RPMI7951 (cell line): ENCODE data around the gene MAML3. TPM values are rescaled to one million over a fixed set of nuclear protein-coding genes. Genes with fewer than 3 reads are reported as not detected.
A peak's percentile ranks its signal among the peaks of the same experiment; 100 is the strongest.

ENCODE experiments used
- DNase-seq: peaks from one replicate; pipeline ENCODE4 v3.0.0-alpha.2; 2012; ENCODE audit warnings: low read depth
- total RNA-seq: library from RNA; depleted of rRNA; stranded (reverse); fragments of >200 nt; shearing (Covaris generic); gene quantifications from 2 replicates; pipeline ENCODE4 v1.2.3, GENCODE V29; 2014

MAML3 gene
- total RNA-seq, 1 experiment from 2014 or later, result 3.2 TPM

DNA sequence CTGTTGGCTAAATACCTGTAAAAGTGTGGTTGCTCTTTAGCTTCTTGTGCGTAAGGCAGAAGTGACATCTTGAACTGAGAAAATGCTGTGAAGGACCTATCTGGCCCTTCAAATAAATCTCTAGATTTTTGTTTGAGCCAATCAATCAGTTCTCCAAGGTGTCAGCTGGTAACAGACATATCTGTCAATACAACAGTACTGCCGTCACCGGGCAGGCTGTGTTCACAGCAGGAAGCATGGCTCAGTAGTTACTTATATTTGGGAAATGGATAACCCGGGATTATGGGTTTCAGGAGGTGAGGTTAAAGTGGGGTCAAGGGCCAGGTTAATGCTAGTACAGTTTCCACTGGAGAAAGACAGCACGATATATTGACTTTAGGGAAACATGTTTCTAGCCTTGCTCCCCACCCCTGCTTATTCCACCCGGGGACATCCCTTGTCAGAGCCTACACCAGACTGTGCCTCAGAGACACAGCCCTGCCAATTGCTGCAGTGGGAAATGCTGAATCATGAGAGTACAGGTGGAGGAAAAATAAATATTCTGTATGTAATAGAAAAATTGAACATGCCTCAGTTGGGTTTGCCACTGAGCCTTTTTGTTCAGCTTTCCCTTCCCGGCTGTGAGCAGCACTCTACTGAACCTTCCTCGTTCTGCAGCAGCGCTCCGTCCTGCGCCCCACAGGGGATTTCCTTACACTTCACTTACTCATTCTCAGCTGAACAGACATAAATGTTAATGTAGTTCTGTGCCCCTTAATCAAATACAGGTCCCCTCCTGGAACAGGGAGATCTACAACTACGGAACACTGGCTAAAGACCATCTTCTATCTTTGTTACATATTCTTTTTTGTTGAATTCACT, 367.3 kb downstream of the MAML3 start:
- DNase-seq, result no peak

DNA sequence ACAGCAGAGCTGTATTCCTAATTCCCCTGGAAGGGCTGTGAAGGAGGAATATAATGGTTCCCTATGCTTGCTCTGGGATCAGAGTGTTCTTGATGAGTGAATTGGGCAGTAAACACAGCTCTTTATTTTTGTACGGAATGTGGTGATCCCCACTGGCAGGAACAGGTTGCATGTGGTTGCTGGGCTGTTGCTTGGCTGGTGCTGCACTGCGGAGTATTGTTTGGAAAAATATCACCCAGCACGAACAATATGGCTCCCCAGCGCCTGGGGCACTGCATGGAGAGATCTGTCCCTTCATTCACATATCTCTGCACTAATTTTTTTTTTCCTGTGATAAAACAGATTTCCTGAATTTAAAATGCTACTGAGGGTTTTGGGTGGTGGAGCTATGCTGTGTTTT, 368.6 kb downstream of the MAML3 start:
- DNase-seq, result no peak

DNA sequence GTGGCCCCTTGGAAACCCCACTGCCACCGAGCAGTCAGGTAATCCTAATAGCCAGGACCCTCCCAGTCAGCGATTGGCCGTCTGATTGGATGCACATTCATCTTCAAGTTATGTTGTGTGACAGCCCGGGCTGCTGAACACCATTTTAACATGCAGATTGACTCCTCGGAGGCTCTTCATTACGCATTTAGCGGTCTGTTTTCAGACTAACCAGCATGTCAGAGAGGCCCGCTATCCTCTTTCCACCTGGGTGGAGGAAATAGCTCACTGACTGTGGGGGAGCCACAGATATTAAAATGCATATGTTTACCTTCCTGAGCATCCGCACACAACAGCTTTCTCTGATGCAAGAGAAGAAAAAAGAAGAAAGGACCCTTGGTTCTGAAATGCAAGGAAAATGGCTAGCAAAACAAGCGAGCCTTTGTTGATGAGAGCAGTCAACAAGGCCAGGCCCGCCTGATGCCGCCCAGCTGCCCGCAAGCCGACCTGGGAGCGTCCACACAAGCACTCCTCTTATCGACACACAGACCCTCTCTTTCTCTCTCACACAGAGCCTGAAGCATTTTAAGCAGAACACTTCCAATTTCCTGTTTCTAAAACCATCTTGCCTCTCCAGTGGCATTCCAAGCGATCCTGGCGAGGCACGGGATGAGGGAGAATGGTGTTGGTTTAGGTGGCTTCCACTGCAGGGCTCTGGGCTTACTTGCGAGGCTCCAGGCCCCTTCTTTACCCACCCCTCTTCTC, 370.1 kb downstream of the MAML3 start:
- DNase-seq, result peak; percentile 59

DNA sequence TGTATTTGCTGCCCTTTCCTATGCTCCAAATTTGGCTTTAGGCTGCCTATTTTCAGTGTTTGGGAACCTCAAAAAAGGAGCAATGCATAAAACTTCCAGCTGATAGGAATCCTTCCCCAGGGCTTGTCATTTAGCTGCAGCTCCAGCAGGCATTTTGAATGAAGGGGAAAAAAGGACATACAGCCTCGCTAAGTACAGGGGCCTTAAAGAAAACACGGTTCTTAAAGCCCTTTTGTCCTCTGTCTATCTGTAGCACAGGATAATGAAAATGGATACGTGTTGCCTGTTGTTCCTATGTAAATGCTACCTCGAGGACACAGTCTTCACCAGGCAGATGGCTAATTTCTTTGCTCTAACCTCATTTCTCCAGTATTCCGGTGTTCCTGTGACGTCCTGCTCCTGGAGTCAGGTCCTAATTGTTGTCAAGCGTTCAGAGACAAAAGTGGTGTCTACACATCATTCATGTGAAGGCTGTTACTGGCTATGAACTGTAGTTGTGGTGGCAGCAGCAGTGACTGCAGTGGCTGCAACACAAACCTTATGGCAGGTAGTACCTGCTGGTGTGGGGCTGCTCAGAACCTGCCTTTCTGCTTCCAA, 371.0 kb downstream of the MAML3 start:
- DNase-seq, result no peak

DNA sequence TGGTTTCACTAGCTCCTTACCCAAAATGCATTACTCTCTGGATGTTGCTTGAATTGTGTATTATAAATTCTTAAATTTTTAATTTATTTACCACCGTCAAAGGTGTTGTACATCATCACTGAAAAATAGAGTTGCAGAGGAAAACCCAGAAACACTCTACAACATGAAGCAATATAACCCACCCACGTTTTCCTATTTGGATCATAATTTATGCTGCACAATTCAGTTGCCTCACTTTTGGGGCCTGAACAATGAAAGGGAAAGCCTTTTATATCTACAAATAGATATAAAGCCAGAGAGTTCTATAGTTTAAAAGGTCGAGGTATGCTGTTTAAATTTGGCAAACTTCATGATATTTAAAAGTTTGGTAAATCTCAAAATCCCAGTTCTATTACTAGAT, 372.9 kb downstream of the MAML3 start:
- DNase-seq, result no peak

DNA sequence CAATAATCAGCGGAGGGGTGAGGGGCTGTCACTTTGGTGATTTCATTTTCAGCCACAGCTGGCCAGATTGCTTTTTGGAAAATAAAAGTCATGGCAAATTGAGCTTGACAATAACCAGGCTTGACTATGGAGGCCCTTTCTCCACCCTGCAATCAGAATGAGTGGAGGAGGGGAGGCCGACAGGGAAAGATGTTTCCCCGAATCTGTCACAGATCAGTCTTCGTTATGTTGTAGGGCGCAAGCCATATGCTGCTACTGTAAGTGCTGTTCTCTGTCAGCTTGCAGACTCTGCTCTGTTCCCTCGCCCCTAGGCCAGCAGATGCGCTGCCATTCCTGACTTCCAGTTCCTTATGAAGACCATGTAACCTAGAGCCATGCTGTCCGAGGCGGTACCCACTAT, 374.3 kb downstream of the MAML3 start:
- no peak for DNase-seq

DNA sequence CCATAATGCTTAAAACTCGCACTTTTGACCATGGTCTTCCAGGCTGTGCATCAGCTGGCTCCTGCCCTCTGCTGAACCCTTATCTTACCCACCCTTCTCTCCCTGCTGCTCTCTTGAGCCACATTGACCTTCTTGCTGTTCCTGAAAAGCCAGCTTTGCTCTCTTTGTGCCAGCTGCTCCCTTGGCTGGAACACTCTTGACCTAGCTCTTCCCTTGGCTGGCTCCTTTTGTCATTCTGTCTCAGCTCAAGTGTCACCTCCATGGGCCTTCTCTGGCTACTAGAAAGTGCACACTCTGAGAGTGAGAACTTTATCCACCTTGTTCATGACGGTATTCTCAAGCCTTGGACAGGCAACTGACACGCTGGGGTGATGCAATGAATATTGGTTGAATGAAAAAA, 376.2 kb downstream of the MAML3 start:
- no peak for DNase-seq

DNA sequence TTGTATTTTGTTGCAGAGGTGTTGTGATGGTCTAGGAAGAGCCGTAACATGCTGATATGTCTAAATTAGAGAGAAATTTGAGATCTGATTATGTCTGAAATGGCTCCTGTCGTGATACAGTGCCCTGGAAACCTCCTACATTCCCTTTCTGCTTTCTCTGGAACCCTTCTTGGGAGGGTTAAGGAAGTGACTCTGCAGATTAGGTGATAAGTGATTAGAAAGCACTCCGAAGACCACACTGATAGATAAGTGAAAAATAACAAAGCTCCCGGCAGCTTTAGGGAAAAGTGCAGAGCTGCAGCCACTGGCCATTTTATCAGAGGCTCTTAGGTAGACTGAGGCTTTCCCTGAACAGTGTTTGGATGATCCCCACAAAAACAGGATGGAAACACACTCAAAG, 377.7 kb downstream of the MAML3 start:
- DNase-seq, result no peak

DNA sequence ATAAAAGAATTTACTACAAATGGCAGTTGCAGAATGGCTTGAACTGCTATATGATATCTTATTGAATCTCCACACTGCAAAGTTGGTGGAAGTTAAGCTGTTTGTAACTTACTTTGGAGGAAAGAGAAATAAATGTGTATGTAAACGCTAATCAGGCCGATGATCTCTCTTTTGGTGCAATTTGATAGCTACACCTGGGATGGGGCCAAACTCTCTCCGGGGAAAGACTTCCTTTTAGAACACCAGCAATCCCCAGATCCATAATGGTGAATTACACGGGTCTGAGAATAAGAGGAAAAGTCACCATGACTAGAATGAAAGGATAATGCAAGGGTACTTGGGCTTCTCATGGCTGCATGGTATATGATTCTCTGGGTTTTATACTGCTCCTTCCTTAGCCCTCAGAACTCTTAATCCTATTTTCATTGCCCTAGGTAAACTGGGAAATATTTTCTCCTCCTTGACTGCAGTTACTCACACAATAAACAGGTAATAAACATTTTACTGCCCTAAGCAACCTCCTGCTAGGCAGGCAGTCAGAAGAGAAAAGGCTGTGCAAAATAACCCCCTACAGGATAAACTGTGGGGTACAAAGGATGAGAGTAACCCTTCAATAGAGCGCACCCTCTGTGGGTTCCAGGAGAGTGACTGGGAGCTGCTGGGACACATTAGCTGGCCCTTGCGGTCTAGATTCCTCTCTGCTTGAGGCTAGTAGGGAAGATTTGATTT, 379.1 kb downstream of the MAML3 start:
- DNase-seq, result no peak

DNA sequence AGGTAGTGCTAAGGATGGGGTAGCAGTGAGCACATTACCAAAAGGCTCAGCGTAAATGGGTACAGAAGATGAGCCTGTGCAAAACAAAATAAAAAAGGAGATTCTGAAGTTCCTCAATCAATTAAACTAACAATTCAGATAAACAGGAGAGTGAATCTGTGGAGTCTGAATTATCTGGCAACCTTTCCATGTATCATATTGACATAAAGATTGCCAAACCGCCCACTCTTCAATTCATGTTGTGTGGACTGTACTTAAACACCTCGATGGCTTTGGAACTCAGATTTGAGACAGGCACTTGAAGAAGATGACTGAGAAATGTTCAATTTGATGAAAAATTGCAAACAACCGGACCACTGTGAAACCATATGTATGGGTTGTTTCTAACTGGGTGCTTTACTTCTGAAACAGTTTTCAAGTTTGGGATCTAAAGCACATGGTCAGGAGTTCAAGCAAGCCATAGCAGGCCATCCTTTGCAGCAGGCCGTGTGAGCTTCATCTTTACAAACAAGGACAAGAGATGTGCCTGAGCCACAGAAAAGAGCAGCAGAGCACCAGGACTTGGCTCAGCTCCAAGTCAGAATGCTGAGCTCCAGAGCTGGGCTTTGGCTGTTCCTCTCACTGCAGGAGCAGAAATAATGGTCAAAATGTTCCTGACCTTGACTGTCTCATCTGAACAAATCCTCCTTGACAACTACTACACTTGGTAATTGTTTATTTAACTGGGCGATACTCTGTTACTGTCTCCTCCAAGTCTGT, 380.2 kb downstream of the MAML3 start:
- DNase-seq, result no peak

DNA sequence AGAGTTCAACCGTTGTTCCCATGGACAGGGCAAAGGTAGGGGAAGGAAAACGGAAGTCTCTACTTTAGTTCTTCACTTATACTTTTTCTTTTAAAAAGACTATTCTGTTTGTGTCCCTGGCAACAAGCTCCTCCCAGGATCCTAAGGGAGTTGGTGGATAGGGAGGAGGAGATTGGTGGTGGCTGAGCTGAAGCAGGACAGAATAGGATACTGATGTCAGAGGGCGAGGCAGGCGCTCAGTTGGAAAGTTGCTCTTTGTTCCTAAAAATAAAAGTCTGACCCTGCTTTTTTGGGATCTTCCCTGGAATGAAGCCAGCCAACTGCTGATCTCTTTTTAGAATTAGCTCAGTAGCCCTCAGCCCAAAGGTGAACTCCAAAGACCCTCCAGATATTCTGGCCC, 383.6 kb downstream of the MAML3 start:
- no peak for DNase-seq

DNA sequence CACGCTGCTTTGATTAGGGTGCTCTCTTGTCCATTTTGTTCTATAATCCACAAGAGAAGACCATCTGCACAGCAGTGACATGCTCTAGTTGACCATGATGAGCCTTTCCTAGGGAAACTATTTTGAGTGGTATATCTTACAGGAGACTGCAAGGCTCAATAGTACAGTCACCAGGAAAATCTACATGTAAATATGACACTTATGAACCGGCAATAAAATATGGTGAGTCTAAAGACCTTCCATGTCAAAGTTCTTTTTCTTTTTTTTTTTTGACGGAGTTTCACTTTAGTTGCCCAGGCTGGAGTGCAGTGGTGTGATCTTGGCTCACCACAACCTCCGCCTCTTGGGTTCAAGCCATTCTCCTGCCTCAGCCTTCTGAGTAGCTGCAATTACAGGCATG, 384.6 kb downstream of the MAML3 start:
- no peak for DNase-seq

DNA sequence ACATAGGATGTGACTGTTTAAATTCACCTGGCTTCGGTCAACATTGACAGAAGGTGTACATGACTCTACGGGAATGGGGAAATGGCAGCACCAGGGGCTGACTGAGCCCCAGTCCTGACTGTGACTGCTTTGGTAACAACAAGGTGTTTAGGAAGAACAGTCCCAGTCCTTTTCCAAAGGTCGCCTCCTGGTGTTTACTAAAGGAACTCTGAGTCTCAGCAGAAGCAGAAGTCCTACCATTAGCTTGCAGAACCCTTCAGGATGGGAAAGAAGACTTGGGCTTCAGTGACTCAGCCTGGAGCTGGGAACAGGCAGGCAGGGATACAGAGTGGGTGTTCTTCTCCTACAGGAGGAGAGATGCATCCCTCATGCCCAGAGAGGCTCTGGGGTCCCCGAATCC, 385.1 kb downstream of the MAML3 start:
- DNase-seq, result no peak

DNA sequence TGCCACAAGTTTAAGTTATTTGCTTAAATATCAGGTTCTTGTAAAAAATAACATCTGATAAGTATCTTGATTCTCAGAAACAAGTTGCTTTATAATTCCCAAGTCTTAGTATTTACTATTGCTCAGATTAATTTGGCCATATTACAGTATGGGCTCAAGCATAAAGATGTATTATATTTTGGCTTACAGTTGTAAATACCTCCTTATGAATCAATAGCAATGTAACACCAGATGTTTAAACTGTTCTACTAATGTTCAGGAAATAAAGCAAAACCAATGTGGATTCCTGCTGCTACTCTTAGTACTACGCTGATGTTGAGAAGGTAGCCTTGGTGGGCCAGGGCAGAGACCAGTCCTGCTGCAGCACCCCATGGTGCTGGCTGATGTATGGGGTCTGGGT, 385.6 kb downstream of the MAML3 start:
- no peak for DNase-seq

DNA sequence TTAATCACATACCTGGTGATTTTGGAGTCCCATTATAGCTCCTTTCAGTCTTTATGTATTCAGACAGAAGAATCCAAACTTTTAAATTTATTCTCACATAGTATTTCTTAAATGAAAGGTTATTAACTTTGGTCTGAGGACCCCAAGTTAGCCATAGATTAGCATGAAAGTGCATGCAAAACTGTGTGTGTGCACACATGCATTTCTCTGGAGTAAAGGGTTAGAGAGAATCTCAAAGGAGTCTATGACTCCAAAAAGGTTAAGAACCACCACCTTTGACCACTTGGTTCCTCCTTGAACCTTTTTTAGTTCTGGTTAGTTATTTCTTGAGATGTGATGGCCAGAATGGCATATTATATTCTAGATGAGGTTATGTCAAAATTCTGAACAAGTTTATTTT, 386.4 kb downstream of the MAML3 start:
- no peak for DNase-seq

DNA sequence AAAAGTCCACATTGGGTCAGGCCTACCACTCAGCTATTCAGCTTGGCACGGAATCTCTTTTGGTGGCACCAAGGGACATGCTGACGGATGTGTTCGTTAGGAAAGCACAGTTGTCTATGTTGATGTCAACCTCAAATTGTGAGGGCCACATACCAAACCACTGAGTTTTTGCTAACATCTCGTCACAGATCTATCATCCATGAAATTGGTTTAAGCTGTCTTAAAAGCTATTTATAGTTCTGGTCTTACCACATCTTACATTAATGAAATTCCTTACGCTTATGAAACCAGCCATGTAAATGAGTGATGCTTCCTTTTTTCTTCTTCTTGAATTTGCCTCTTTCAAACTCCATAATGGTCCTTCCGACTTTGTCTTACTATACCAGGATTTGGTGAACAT, 386.8 kb downstream of the MAML3 start:
- peak; percentile 85 for DNase-seq

DNA sequence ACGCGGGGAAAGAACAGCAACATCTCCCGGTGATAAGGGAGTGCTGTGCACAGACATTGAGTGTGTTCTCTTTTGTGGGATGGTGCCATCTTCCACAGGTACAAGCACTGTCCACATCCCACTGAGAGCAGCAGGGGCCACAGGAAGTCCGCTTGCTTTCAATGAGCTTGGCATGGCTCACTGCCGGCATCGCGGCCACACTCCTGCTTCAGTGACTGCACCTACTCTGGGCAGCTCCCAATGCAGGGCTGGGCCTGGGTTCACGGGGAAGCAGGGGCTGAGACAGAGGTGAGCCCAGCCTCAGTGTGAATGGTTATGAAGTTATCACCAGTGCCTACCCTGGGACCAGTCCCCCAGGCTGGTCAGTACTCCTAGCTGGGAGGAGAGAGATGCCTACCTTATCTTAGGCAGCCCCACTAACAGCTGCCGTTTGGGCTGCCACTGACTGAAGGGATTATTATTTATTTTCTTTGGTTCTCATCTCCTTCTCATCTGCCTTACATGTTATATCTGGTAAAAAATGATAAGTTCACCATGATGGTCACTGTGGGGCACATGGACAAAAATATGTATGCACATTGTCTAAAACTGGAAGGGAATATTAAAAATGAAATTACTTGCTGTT, 389.2 kb downstream of the MAML3 start:
- DNase-seq, result no peak

DNA sequence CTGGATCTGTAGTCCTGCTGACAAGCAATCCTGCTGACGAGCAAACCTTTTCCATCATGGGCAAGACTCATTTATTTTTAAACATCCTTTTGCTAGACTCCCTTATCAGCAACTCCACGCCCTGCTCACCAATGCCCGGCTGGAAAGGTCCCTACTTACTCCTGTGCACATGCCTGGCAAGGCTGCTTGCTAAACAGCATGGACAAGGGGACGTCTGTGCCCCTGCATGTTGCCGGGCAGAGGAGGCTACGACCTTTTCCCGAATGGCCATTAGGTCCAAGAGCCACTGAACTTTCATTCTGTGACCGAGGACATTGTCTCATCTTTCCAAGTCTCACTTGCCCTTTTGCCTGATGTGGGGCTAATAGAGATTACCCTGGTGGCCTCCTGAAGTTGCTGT, 389.8 kb downstream of the MAML3 start:
- DNase-seq, result no peak

DNA sequence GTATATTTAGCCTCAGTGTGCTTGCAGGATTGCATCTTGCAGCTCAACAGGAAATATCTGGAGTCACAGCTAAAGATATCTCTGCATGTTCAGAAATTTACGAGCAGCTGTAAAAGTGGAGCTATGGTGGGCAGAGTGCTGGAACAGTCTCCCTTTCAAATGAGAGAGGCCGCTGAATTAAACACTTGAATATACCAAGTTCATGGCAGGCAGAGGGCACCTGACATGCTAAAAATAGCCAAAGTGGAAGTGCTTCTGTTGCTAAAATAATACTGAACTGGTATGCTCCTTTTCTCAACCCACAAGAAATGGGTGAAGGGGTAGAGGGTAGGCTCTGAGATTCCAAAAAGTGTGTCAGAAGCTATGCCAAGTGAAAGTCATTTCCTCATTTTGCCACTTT, 390.3 kb downstream of the MAML3 start:
- no peak for DNase-seq

DNA sequence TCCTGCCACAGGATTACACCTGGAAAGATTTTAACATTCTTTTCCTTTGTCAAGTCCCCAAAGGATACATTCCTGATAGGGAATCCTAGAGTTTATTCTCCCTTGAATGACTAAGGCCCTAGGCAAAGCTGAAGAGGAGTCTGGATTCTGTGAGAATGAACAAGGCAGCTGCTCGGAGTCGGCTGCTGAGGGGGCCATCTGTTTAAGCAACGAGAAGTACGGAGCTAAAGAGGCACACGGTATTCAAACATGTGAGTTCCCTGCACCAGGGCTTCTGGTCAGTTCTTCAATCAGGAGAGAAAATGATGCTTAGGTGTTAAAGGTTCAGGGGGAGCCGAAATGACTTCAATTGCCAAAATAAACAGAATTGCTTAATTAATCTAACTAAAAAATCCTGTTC, 390.8 kb downstream of the MAML3 start:
- DNase-seq, result no peak

DNA sequence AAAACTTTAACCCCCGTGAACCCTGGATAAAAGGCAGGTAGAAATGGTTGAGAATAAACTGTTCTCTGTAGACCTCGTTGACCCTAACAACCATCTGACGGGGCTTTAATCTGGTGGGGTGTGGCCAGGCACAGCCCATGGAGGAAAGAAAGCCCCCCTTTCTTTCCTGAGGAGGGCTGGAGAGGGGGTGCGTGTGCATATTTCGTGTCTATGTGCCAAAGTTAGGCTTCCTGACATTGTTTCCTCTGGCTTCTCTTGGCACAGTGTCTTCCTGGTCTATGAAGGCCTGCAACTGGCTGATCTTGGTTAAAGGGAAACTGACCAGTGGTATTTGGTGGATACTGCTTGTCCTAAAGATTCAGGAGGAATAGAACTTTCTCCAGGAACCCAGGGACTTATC, 391.3 kb downstream of the MAML3 start:
- no peak for DNase-seq
